Loucy (cell line): Measurements from ENCODE around the gene FURIN.

Experiments
- EZH2phosphoT487 ChIP-seq: fragments of 200-600 bp; IDR thresholded peaks from 2 replicates; pipeline ENCODE4 v1.6.1; 2018; ENCODE audit warnings: antibody characterized with exemption, mild to moderate bottlenecking, moderate library complexity, borderline replicate concordance
- TF ChIP-seq, protein P1 (sequence below): fragments of 200-600 bp; sonication (generic); conservative IDR thresholded peaks from 2 replicates; pipeline ENCODE4 v1.5.1; 2014; ENCODE audit warnings: mild to moderate bottlenecking, antibody characterized with exemption, low read length

DNA sequence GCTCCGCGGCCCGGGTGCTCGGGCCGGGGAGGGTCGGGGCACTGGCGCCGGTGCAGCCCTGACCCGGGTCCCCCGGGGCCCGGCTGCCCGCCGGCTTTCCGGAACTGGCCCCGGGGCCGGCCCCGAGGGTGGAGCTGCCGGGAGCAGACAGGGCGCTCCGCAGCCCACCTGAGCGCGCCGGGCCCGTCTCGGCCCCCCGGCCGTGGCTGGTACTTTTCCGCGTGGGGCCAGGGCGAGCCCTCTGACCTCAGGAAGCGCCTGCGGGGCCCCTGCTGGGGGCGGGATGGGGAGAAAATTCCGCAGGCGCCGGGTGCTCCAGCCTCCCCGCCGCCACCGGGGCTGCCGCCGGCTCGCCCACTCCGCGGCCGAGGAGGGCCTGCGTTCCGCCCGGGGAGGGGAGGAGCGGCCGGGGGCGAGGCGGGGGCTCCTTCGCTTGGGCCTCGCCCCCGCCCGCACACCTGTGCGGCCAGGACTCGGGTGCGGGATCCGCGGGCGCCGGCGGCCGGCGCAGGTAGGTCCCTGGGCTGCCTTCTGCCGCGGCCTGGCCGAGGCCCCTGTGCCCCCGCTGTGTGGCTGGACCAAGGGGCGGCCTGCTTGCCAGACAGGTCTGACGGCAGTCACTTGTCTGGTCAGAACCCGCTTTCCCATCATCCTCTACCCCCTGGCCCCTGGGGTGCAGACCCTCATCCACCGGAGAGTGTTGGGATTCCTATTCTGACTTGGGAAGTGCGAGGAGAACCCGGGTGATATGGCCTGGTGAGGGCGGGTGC lies 3.5 kb downstream of the FURIN start:
- TF ChIP-seq, protein P1, sequence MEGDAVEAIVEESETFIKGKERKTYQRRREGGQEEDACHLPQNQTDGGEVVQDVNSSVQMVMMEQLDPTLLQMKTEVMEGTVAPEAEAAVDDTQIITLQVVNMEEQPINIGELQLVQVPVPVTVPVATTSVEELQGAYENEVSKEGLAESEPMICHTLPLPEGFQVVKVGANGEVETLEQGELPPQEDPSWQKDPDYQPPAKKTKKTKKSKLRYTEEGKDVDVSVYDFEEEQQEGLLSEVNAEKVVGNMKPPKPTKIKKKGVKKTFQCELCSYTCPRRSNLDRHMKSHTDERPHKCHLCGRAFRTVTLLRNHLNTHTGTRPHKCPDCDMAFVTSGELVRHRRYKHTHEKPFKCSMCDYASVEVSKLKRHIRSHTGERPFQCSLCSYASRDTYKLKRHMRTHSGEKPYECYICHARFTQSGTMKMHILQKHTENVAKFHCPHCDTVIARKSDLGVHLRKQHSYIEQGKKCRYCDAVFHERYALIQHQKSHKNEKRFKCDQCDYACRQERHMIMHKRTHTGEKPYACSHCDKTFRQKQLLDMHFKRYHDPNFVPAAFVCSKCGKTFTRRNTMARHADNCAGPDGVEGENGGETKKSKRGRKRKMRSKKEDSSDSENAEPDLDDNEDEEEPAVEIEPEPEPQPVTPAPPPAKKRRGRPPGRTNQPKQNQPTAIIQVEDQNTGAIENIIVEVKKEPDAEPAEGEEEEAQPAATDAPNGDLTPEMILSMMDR: no peak
- no peak for TF ChIP-seq EZH2phosphoT487
